GM23248 (cell line): ENCODE results near the gene IL1F10.

Experiments
- EZH2 ChIP-seq: fragments of 200-600 bp; sonication (generic); IDR thresholded peaks from 2 replicates; pipeline ENCODE4 v1.6.1; 2018; ENCODE audit warnings: antibody characterized with exemption, mild to moderate bottlenecking; ENCODE audit not compliant: insufficient read depth, poor library complexity, severe bottlenecking
- EZH2phosphoT487 ChIP-seq: fragments of 200-600 bp; sonication (generic); IDR thresholded peaks from 2 replicates; pipeline ENCODE4 v1.6.1; 2018; ENCODE audit warnings: antibody characterized with exemption, moderate library complexity, mild to moderate bottlenecking, low read depth; ENCODE audit not compliant: insufficient read depth

DNA sequence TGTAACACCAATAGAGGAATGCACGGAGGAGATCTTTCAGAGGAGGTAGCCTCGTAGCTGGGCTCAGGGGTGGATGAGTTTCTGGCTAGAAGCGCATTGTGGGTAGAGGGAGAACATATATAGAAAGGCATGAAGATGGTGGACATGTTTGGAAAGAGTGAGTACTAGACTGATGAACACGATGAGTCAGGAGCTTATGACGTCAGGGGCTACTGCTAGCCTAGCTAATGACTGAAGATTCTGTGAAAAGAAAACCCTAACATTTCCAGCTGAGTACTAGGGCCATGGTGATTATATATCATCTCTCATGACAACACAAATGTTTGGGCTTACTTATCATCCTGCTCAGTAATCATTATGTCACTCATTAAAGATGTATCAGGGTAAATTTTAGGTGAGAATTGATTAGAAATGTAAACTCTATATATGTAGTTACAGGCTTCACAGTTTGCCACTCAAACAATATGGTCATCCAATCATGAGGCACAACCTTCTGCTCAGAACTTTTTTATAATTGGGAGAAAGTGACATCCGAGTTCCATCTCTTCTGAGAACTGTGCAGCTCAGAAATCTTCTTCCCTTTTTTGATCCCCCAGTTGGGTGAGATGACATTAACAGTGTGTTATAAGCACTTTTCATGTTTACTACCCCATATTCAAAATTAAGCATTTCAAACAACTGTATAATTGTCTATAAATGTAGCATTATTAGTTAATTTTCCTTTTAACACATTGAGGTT is 37.4 kb downstream of the IL1F10 start:
- TF ChIP-seq EZH2 (no peak), EZH2phosphoT487 (no peak)
